ENCODE results near the gene TAS1R3. TPM values are rescaled to one million over a fixed set of nuclear protein-coding genes. Genes with fewer than 3 reads are reported as not detected.

The TAS1R3 gene
- total RNA-seq, 1 experiment from 2014 or later: 0.31 TPM

DNA sequence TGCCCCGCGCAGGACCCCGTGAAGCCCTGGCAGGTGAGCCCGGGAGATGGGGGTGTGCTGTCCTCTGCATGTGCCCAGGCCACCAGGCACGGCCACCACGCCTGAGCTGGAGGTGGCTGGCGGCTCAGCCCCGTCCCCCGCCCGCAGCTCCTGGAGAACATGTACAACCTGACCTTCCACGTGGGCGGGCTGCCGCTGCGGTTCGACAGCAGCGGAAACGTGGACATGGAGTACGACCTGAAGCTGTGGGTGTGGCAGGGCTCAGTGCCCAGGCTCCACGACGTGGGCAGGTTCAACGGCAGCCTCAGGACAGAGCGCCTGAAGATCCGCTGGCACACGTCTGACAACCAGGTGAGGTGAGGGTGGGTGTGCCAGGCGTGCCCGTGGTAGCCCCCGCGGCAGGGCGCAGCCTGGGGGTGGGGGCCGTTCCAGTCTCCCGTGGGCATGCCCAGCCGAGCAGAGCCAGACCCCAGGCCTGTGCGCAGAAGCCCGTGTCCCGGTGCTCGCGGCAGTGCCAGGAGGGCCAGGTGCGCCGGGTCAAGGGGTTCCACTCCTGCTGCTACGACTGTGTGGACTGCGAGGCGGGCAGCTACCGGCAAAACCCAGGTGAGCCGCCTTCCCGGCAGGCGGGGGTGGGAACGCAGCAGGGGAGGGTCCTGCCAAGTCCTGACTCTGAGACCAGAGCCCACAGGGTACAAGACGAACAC lies 1.8 kb downstream of the TAS1R3 start:
- TF ChIP-seq, protein P1, sequence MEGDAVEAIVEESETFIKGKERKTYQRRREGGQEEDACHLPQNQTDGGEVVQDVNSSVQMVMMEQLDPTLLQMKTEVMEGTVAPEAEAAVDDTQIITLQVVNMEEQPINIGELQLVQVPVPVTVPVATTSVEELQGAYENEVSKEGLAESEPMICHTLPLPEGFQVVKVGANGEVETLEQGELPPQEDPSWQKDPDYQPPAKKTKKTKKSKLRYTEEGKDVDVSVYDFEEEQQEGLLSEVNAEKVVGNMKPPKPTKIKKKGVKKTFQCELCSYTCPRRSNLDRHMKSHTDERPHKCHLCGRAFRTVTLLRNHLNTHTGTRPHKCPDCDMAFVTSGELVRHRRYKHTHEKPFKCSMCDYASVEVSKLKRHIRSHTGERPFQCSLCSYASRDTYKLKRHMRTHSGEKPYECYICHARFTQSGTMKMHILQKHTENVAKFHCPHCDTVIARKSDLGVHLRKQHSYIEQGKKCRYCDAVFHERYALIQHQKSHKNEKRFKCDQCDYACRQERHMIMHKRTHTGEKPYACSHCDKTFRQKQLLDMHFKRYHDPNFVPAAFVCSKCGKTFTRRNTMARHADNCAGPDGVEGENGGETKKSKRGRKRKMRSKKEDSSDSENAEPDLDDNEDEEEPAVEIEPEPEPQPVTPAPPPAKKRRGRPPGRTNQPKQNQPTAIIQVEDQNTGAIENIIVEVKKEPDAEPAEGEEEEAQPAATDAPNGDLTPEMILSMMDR (IDR thresholded peaks at IDR 0.05): no peak
- TF ChIP-seq POLR2AphosphoS5 (IDR thresholded peaks at IDR 0.05; ENCODE audit: low read depth, low read length): no peak; the same call in 1 of the 2 replicates
- TF ChIP-seq, protein P2, sequence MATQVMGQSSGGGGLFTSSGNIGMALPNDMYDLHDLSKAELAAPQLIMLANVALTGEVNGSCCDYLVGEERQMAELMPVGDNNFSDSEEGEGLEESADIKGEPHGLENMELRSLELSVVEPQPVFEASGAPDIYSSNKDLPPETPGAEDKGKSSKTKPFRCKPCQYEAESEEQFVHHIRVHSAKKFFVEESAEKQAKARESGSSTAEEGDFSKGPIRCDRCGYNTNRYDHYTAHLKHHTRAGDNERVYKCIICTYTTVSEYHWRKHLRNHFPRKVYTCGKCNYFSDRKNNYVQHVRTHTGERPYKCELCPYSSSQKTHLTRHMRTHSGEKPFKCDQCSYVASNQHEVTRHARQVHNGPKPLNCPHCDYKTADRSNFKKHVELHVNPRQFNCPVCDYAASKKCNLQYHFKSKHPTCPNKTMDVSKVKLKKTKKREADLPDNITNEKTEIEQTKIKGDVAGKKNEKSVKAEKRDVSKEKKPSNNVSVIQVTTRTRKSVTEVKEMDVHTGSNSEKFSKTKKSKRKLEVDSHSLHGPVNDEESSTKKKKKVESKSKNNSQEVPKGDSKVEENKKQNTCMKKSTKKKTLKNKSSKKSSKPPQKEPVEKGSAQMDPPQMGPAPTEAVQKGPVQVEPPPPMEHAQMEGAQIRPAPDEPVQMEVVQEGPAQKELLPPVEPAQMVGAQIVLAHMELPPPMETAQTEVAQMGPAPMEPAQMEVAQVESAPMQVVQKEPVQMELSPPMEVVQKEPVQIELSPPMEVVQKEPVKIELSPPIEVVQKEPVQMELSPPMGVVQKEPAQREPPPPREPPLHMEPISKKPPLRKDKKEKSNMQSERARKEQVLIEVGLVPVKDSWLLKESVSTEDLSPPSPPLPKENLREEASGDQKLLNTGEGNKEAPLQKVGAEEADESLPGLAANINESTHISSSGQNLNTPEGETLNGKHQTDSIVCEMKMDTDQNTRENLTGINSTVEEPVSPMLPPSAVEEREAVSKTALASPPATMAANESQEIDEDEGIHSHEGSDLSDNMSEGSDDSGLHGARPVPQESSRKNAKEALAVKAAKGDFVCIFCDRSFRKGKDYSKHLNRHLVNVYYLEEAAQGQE (IDR thresholded peaks at IDR 0.05; ENCODE audit: insufficient read depth in 1 of 2, low read depth in 2 of 2, low read length in 1 of 2): peak in 1 of 2 experiments; percentile 13; a peak in 1 of 4 replicates
- ChIA-PET CTCF (no interaction called here), POLR2A (no interaction called here)
- Histone ChIP-seq H3K9me3 (ENCODE audit: control insufficient read depth, insufficient read depth, low read depth, low read length) (no peaks in the 10 kb centered on the region), H3K4me1 (ENCODE audit: control insufficient read depth, insufficient read depth, low read length) (no peaks in the 10 kb centered on the region), H3K4me3 (ENCODE audit: low read depth in 2 of 2, low read length in 2 of 2) (no peak overlapping the region), H3K36me3 (ENCODE audit: control insufficient read depth, insufficient read depth, low read length) (no peaks in the 10 kb centered on the region), H3K27ac (ENCODE audit: low read length) (no peak overlapping the region), H3K27me3 (ENCODE audit: control insufficient read depth, insufficient read depth, low read length) (no peaks in the 10 kb centered on the region)
- no TSS peak for BruUV-seq (replicated peaks)
- ATAC-seq: peak; percentile 3; the same call in 1 of the 2 replicates
- in situ Hi-C loops (cut with HindIII; ENCODE audit: low pct_unique_long_range_greater_than_20kb, low sequenced_read_pairs): no loop called here
- DNase-seq (ENCODE audit: low read depth, low spot score): no peak
- intact Hi-C loops (cut with micrococcal nuclease; ENCODE audit: unreplicated experiment): no loop called here

DNA sequence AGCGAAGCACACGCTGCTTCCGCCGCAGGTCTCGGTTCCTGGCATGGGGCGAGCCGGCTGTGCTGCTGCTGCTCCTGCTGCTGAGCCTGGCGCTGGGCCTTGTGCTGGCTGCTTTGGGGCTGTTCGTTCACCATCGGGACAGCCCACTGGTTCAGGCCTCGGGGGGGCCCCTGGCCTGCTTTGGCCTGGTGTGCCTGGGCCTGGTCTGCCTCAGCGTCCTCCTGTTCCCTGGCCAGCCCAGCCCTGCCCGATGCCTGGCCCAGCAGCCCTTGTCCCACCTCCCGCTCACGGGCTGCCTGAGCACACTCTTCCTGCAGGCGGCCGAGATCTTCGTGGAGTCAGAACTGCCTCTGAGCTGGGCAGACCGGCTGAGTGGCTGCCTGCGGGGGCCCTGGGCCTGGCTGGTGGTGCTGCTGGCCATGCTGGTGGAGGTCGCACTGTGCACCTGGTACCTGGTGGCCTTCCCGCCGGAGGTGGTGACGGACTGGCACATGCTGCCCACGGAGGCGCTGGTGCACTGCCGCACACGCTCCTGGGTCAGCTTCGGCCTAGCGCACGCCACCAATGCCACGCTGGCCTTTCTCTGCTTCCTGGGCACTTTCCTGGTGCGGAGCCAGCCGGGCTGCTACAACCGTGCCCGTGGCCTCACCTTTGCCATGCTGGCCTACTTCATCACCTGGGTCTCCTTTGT lies 2.6 kb downstream of the TAS1R3 start:
- TF ChIP-seq, protein P2 (IDR thresholded peaks at IDR 0.05; ENCODE audit: insufficient read depth in 1 of 2, low read depth in 2 of 2, low read length in 1 of 2): 0 out of 4 replicates have a peak, but pooled peaks of 1 of the 2 experiments have one; percentile 3
- no peak for TF ChIP-seq SIN3A (IDR thresholded peaks at IDR 0.05; ENCODE audit: borderline replicate concordance, insufficient read depth, low read depth, low read length)
- Histone ChIP-seq H3K36me3 (ENCODE audit: control insufficient read depth, insufficient read depth, low read length) (no peaks in the 10 kb centered on the region), H3K27me3 (ENCODE audit: control insufficient read depth, insufficient read depth, low read length) (no peaks in the 10 kb centered on the region), H3K4me3 (ENCODE audit: low read depth in 2 of 2, low read length in 2 of 2) (no peak overlapping the region), H3K27ac (ENCODE audit: low read length) (no peak overlapping the region), H3K4me1 (ENCODE audit: control insufficient read depth, insufficient read depth, low read length) (no peaks in the 10 kb centered on the region), H3K9me3 (ENCODE audit: control insufficient read depth, insufficient read depth, low read depth, low read length) (no peaks in the 10 kb centered on the region)
- intact Hi-C loops (cut with micrococcal nuclease; ENCODE audit: unreplicated experiment): no loop called here
- ATAC-seq (peak; percentile 17), DNase-seq (ENCODE audit: low read depth, low spot score) (no peak)
- CTCF ChIA-PET: no interaction called here
- POLR2A ChIA-PET: no interaction called here
- no TSS peak for BruUV-seq (replicated peaks)
- in situ Hi-C loops (cut with HindIII; ENCODE audit: low pct_unique_long_range_greater_than_20kb, low sequenced_read_pairs): no loop called here
